Ovary (tissue), 10 donors: ENCODE measurements around the gene NCF2. TPM values are rescaled to one million over a fixed set of nuclear protein-coding genes. Genes with fewer than 3 reads are reported as not detected.

Experiments
- DNase-seq, 5 donors: peaks; one replicate each; pipeline ENCODE4 v3.0.0-alpha.2; 2019 to 2020
- H3K27ac ChIP-seq, 2 donors: fragments of 200-600 bp; one replicate each; pipeline versions ENCODE4 v1.5.1 to v1.8.0; 2019 to 2022
- H3K27me3 ChIP-seq: fragments of 200-600 bp; one replicate; pipeline ENCODE4 v1.8.0; 2022
- H3K36me3 ChIP-seq: fragments of 200-600 bp; sonication (generic); one replicate; pipeline ENCODE4 v1.5.1; 2019
- H3K4me1 ChIP-seq: one replicate; pipeline ENCODE4 v1.8.1; 2013; ENCODE audit warnings: mild to moderate bottlenecking, moderate library complexity; ENCODE audit not compliant: insufficient read depth
- H3K4me3 ChIP-seq: fragments of 200-600 bp; sonication (generic); one replicate; pipeline ENCODE4 v1.5.1; 2017
- H3K9me3 ChIP-seq, 2 donors: fragments of 200-600 bp in 1 of 2; sonication (generic) in 1 of 2; one replicate each; pipeline versions ENCODE4 v1.5.1 to v1.8.1; 2013 to 2019; ENCODE audit warnings: mild to moderate bottlenecking in 1 of 2, moderate library complexity in 1 of 2
- CTCF ChIP-seq, 3 donors: fragments of 450-650 bp in 2 of 3; fragments of 200-600 bp in 1 of 3; IDR thresholded peaks; one replicate each; pipeline versions ENCODE4 v1.5.1 to v1.8.0; 2016 to 2022; ENCODE audit warnings: antibody characterized with exemption in 3 of 3, mild to moderate bottlenecking in 1 of 3
- EP300 ChIP-seq: sonication (generic); formaldehyde crosslinking; IDR thresholded peaks from one replicate; pipeline ENCODE4 v1.6.1; 2017; ENCODE audit warnings: antibody characterized with exemption
- POLR2A ChIP-seq: fragments of 450-650 bp; IDR thresholded peaks from one replicate; pipeline ENCODE4 v1.6.1; 2017; ENCODE audit warnings: antibody characterized with exemption, mild to moderate bottlenecking, moderate library complexity
- WGBS, 3 donors: extraction: QIAGEN DNeasy Blood & Tissue Kit in 1 of 3; methylation state at CpG; one replicate each; pipeline versions ENCODE4 v1.1.5 to v1.1.7; 2013 to 2017; 5-methylcytosine and 5-hydroxymethylcytosine counted together
- intact Hi-C, 4 donors: fragments of 100-400 bp; cut with DNase I; formaldehyde crosslinking; loops; one replicate each; pipeline versions ENCODE4 v1.11.0 to v1.15.1; 2022 to 2023
- long read RNA-seq, 3 donors: library from polyadenylated mRNA in 2 of 3; unstranded in 2 of 3; transcript quantifications; one replicate each; pipeline ENCODE4 v2.0.0 and lab custom pipeline, GENCODE V29; 2021 to 2026
- polyA plus RNA-seq, 2 donors: library from polyadenylated mRNA; stranded (reverse); fragments of 200-250 nt in 1 of 2; fragments of 350-450 nt in 1 of 2; fragmentation: Illumina TruSeq in 1 of 2; extraction: RNeasy Lipid Tissue Mini Kit (QIAGEN cat#74804) in 1 of 2; gene quantifications; one replicate each; pipeline ENCODE4 v1.2.3, GENCODE V29; 2013 to 2014
- total RNA-seq, 7 donors: library from RNA; depleted of rRNA in 2 of 7; stranded (reverse); fragments of >200 nt in 2 of 7; fragmentation: NEBNext Ultra II Directional in 3 of 7; extraction: Animal tissue kit (Norgen Biotek cat#: 25700) in 3 of 7; gene quantifications; one replicate each; pipeline versions ENCODE4 v1.1.0 to v1.2.4, GENCODE V29; 2016 to 2023
- donor health status: DM: no; HTN: no; CAD: no; lungs with moderate emphysema.
- donor health status: DM: no; HTN: no; CAD: no.
- donor health status: Bipolar disorder and iron deficiency.
- donor health status: DM: yes; HTN: yes; CAD: no.
- donor health status: DM: no; HTN: no; CAD: no.
- donor health status: DM: yes; HTN: yes; CAD: no.

Gene NCF2, protein sequence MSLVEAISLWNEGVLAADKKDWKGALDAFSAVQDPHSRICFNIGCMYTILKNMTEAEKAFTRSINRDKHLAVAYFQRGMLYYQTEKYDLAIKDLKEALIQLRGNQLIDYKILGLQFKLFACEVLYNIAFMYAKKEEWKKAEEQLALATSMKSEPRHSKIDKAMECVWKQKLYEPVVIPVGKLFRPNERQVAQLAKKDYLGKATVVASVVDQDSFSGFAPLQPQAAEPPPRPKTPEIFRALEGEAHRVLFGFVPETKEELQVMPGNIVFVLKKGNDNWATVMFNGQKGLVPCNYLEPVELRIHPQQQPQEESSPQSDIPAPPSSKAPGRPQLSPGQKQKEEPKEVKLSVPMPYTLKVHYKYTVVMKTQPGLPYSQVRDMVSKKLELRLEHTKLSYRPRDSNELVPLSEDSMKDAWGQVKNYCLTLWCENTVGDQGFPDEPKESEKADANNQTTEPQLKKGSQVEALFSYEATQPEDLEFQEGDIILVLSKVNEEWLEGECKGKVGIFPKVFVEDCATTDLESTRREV
- 10 to 100 TPM in 1 of 7 donors, 1 to 10 TPM in 6; 1.9 to 11.7 (median 3.2) TPM for total RNA-seq
- polyA plus RNA-seq: 10 to 100 TPM in 1 of 2 donors, 1 to 10 TPM in 1; 2.5 to 15.9 TPM
- long read RNA-seq, donor 1, transcript NCF2-202 (16 exons, 2,203 nt): major isoform, 5 of 9 reads
- long read RNA-seq, donor 1, partial matches to known transcripts: 1 of 9 reads
- long read RNA-seq, donor 1, other reads (novel, unspliced or antisense): 1 of 9 reads
- long read RNA-seq, donor 2: 0 reads
- long read RNA-seq, donor 3, transcript NCF2-201 (15 exons, 2,226 nt): major isoform, 7 of 10 reads
- long read RNA-seq, donor 3, partial matches to known transcripts: 2 of 10 reads
- long read RNA-seq, donor 3, other reads (novel, unspliced or antisense): 1 of 10 reads

- TF ChIP-seq EP300 (no peak), CTCF (IDR thresholded peaks at IDR 0.05) (no peak), POLR2A (no peak)
- no peak for DNase-seq
- Histone ChIP-seq H3K36me3 (no peaks in the 10 kb centered on the region), H3K4me3 (no peak within 1 kb of the TSS), H3K9me3 (no peaks in the 10 kb centered on the region), H3K27me3 (no peaks in the 10 kb centered on the region), H3K27ac (no peak within 1 kb of the TSS), H3K4me1 (no peaks in the 10 kb centered on the region)
- WGBS, 3 donors: 77 to 95% (median 92%) methylated on average over 6 of the region's 6 CpGs
- intact Hi-C loops: no loop called here
These were observed at the start of gene NCF2 for GRCh38 chr1:183590244-183591191. NCF2 (minus strand) TSS chr1:183590459; CDS start chr1:183590329, 130 bp downstream.

GRCh38 chr1:183638649-183639387, 48.6 kb upstream of the NCF2 start:
- 84 to 89% (median 84%) methylated on average over 7 of the region's 7 CpGs for WGBS, 3 donors
- TF ChIP-seq CTCF (IDR thresholded peaks at IDR 0.05) (no peak), POLR2A (no peak), EP300 (no peak)
- intact Hi-C loops: loop anchor here in 1 of 4 donors (5.0 kb wide), 1 partner anchor 617 kb away; the partner anchor contains the start of gene LAMC1
- Histone ChIP-seq H3K9me3 (no peaks in the 10 kb centered on the region), H3K4me3 (no peak overlapping the region), H3K4me1 (no peaks in the 10 kb centered on the region), H3K36me3 (no peaks in the 10 kb centered on the region), H3K27me3 (no peaks in the 10 kb centered on the region), H3K27ac (no peak overlapping the region)
- no peak for DNase-seq

- 53 to 62% (median 59%) methylated on average over 5 of the region's 5 CpGs for WGBS, 3 donors
- H3K27ac ChIP-seq: no peak overlapping the region
- no peaks in the 10 kb centered on the region for H3K9me3 ChIP-seq
- H3K27me3 ChIP-seq: no peaks in the 10 kb centered on the region
- no peak overlapping the region for H3K4me3 ChIP-seq
- no peak for DNase-seq
- intact Hi-C loops: loop anchor here in 1 of 4 donors (5.0 kb wide), 1 partner anchor 614 kb away; the partner anchor contains the start of gene LAMC1
- no peaks in the 10 kb centered on the region for H3K36me3 ChIP-seq
- H3K4me1 ChIP-seq: peaks cover 1% of the 10 kb centered on the region
- no peak for TF ChIP-seq EP300
- TF ChIP-seq CTCF (IDR thresholded peaks at IDR 0.05): no peak
- TF ChIP-seq POLR2A: no peak
These were observed 46.5 kb upstream of the NCF2 start for GRCh38 chr1:183636783-183637182.
